Stimulated activated effector memory CD8-positive, alpha-beta T cell treated with anti-CD3 and anti-CD28 coated beads, Interleukin-12 subunit alpha, Interleukin-12 subunit beta, amount 100 ng/mL, for 72 hours (primary cell): ENCODE measurements around the gene LRGUK.
"Not testable (repeated sequence)": the region's sequence is repeated elsewhere in the genome, so short reads cannot be mapped to it uniquely, and the experiment has no call there.

Experiments used
- ATAC-seq: fragments of 150-1000 bp; cut with Tn5 transposase; 2 replicates; pipeline ENCODE4 v1.10.0; 2021
- DNase-seq, 2 donors: peaks; one replicate each; pipeline ENCODE4 v3.0.0; 2021 to 2022; ENCODE audit warnings: low spot score in 2 of 2
- H3K27ac Mint-ChIP-seq: one replicate; pipeline ENCODE4 v1.8.0; 2022; ENCODE audit warnings: mild to moderate bottlenecking, mixed read lengths
- H3K36me3 Mint-ChIP-seq: one replicate; pipeline ENCODE4 v1.8.0; 2022; ENCODE audit warnings: mild to moderate bottlenecking, mixed read lengths
- H3K4me1 Mint-ChIP-seq: one replicate; pipeline ENCODE4 v1.8.0; 2022; ENCODE audit warnings: mixed read lengths
- H3K4me3 Mint-ChIP-seq: one replicate; pipeline ENCODE4 v1.8.0; 2022; ENCODE audit warnings: mild to moderate bottlenecking, mixed read lengths
- H3K9me3 Mint-ChIP-seq: one replicate; pipeline ENCODE4 v1.8.0; 2022; ENCODE audit warnings: mixed read lengths

LRGUK gene, protein sequence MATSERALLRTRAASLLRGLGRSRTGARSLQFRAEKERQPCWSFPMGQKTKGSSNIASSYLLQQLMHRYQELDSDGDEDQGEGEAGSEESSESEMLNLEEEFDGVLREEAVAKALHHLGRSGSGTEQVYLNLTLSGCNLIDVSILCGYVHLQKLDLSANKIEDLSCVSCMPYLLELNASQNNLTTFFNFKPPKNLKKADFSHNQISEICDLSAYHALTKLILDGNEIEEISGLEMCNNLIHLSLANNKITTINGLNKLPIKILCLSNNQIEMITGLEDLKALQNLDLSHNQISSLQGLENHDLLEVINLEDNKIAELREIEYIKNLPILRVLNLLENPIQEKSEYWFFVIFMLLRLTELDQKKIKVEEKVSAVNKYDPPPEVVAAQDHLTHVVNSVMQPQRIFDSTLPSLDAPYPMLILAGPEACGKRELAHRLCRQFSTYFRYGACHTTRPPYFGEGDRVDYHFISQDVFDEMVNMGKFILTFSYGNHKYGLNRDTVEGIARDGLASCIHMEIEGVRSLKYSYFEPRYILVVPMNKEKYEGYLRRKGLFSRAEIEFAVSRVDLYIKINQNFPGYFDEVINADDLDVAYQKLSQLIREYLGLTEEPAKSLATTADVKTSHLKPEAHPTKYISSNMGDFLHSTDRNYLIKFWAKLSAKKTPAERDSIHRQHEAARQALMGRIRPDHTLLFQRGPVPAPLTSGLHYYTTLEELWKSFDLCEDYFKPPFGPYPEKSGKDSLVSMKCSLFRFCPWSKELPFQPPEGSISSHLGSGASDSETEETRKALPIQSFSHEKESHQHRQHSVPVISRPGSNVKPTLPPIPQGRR

DNA sequence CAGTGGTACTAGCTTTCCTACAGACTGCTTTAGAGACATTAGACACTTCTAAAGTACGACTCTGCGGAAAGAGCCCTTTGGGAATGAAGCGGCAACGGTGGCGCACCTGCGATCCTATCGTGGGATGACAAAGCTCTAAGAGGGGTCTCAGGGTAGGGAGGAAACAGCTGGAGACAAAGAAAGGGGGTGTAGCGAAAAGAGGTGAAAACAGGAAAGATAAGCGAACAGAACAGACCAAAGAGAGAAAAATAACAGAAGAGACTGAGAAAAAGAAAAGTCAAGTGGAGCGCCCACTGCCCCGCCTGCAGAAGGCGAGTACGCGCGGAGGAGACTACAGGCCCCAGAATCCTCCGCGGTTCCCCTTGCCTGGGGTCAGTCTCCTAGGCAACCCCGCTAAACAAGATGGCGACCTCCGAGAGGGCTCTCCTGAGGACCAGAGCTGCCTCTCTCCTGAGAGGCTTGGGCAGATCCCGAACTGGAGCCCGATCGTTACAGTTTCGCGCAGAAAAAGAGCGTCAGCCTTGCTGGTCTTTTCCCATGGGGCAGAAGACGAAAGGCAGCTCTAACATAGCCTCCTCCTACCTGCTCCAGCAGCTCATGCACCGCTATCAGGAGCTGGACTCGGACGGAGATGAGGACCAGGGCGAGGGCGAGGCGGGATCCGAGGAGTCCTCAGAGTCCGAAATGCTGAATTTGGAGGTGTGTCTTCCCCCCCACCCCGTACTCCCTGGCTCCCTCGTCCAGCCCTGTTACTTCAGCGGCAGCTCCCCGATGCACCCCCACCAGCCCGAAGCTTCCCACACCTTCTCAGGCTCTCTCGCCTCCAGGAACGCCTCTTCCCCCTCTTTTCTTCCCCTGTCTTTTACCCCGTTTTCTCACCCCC is at the start of gene LRGUK:
TSS of gene LRGUK (plus strand) at position 375 of the 883 bp plus-strand sequence. CDS start at position 403, 28 bp downstream.
- H3K27ac Mint-ChIP-seq, result no peak within 1 kb of the TSS
- H3K36me3 Mint-ChIP-seq, result no peaks in the 10 kb centered on the region
- peak; percentile 100 for ATAC-seq

DNA sequence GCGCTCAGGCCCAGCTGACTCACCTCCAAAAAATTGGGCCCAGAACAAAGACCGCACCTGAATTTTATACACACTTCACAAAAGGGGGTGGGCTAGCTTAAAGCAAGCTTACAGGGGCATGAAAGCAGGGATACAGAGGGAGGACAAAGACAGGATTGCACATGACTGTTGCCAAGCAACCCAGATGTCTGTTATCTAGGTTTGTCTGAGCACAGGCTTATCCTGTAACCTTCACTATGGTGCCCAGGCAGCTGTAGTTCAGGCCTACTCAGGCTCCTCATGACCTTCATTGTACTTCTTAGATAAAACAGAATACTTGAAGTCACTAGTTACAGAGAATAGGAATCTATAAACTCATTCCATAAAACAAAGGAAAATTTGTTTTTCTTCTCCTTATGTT is 49.6 kb upstream of the LRGUK start:
- not testable (repeated sequence) for H3K4me1 Mint-ChIP-seq, H3K36me3 Mint-ChIP-seq, DNase-seq, H3K27ac Mint-ChIP-seq, H3K9me3 Mint-ChIP-seq, ATAC-seq, H3K4me3 Mint-ChIP-seq

More for the DNA sequence above, at the start of gene LRGUK:
- Mint-ChIP-seq H3K4me1 (peaks cover 19% of the 10 kb centered on the region), H3K9me3 (no peaks in the 10 kb centered on the region), H3K4me3 (peak within 1 kb of the TSS; percentile 78)
- peak; percentile 56 to 84 for DNase-seq

DNA sequence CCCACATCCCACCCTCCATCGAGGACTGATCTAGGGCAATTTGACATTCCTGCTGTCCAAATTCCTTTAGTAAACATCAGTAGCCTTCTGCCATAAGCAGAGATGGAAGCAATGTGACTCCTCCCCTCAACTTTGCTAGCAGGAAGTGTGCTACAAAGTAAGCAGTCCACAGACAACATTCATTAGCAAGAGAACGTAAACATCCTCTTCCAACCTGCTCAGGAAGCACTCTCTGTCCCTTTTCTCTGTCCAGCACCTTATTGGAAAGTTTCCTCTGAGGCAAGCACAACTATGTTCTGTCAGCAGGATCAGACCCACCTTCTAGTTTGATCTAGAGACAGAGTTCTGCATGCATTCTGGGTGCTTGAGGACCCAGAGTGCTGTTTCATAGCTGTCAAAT is 48.1 kb upstream of the LRGUK start:
- Mint-ChIP-seq H3K27ac (no peak overlapping the region), H3K9me3 (peaks cover 7% of the 10 kb centered on the region), H3K4me1 (no peaks in the 10 kb centered on the region), H3K4me3 (no peak overlapping the region), H3K36me3 (no peaks in the 10 kb centered on the region)
- no peak for DNase-seq
- ATAC-seq, result no peak

DNA sequence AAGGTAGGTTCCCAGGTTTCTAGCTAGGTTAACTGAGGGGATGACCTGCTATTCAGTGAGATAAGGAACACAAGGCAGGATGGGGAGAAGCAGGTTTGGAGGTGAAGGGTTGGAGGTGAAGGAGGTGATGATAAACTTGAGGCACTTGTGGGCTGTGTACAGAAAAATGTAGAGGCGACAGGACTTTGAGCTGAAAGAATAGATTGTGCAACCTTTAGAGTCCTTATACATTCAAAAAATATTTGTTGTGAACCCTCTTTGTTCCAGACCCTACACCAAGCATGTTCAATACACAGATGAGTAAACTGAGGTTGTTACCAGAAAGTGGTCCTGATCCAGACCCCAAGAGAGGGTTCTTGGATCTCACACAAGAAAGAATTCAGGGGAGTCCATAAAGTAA is 45.4 kb upstream of the LRGUK start:
- Mint-ChIP-seq H3K4me3 (no peak overlapping the region), H3K4me1 (no peaks in the 10 kb centered on the region), H3K9me3 (no peaks in the 10 kb centered on the region), H3K36me3 (no peaks in the 10 kb centered on the region), H3K27ac (no peak overlapping the region)
- ATAC-seq (no peak), DNase-seq (no peak)

DNA sequence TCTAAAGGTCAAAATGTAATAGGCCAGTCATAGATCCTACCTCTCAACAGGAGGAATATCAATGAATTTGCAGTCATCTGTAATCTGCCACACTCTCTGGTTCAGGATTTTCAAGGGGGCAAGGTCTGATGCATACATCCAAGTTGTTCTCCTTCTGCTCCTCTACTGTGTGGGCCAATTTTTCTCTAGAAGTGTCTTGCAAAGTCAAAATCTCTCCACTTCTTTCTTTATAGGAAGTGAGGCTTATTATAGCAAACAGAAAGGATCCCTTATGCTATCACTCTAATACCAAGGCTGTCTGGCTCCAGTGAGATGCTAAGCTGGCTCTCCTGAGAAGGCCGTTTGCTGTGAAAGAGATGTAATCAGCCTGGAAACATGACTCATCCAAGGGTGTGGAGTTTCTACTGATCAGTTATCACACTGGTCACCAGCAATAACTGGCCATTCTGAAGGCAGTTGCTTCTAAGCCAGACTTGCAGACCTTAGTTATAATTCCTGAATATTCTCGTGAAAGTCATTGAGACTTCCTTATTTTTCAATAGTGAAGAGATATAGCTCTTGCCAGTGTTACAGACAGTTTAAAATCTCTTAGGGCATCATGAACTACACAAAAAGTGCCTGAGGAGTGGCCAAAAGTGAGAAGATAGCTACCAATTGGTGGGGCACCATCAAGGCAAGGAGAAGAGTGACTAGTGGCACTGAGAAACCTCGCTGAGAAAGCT is 43.2 kb upstream of the LRGUK start:
- Mint-ChIP-seq H3K27ac (no peak overlapping the region), H3K4me1 (no peaks in the 10 kb centered on the region), H3K36me3 (no peaks in the 10 kb centered on the region), H3K4me3 (no peak overlapping the region), H3K9me3 (peaks cover 5% of the 10 kb centered on the region)
- DNase-seq (no peak), ATAC-seq (no peak)

DNA sequence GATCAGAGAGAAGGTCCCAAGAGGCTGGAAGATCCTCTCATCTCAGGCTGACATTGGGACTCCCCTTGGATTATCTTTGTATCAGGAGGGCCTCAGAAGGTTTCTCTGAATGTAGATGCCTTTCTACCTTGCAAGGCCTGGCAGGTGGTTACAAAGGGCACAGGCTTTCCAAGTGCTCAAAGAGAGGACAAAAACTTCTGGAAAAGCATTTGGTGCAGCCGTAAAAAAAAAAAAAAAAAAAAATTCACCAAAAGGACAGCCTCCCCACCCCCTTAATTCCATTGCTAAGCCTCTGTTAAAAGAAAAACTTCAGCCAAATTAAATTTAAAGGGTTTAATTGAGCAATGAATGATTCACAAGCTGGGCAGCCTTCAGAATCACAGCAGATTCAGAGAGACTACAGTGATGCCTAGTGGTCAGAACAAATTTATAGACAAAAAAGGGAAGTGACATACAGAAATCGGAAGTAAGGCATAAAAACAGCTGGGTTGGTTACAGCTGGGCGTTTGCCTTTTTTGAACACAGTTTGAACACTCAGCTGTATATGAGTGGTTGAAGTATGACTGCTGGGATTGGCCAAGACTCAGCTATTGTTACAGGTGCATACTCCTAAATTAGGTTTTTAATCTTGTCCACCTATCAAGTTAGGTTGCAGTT is 42.5 kb upstream of the LRGUK start:
- DNase-seq (no peak), ATAC-seq (no peak)
- H3K4me3 Mint-ChIP-seq, result no peak overlapping the region

DNA sequence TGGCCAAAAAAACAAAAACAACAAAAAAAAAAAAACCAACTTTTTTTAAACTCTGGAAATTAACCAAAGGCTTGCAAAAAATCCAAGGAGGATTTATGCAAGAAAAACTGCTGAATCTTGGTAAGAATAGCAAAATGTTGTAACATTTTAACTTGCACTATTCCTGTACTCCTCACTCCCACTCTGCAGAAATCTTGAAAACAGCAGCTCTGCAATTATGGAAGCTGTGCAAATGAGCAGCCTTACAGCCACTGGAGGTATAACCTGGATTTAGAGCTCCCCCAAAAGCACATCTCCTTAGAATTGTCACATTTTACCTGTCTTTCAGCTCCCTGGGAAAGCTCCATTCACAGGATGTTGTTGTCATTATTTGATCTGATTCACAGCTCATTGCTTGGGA is 41.8 kb upstream of the LRGUK start:
- no peaks in the 10 kb centered on the region for H3K4me1 Mint-ChIP-seq
- no peak overlapping the region for H3K27ac Mint-ChIP-seq
- H3K9me3 Mint-ChIP-seq, result peaks cover 14% of the 10 kb centered on the region
- DNase-seq, result no peak
- ATAC-seq, result no peak
- H3K36me3 Mint-ChIP-seq, result no peaks in the 10 kb centered on the region
- no peak overlapping the region for H3K4me3 Mint-ChIP-seq

More for the DNA sequence above, 42.5 kb upstream of the LRGUK start:
- Mint-ChIP-seq H3K4me1 (no peaks in the 10 kb centered on the region), H3K27ac (no peak overlapping the region), H3K36me3 (no peaks in the 10 kb centered on the region), H3K9me3 (peaks cover 9% of the 10 kb centered on the region)

DNA sequence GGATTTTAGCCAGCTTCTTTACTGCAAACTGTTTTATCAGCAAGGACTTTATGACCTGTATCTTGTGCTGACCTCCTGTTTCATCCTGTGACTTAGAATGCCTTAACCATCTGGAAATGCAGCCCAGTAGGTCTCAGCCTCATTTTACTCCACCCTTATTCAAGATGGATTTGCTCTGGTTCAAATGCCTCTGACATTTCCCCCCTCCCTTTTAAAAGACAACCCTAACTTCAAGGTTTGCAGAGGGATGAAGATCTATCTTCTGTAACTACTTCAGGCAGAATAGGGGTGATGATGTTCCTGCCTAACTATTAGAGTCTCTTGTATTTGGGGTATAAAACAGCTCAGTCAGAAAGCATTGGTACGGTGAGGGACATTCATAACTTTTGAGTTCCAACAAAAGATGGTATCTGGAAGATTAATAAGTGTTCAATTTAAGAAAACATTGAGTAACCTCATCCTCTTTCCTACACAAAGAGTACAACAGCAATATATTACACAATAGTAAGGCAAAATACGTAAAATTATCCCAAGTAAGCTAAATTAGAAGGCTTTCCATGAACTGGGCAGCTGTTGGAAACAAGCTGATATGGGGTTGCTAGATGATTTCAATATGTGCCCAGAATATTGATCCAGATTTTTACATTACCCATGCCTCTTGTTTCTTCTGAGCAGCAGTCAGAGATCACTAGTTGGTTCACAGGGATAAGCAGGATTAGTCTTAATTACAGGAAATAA is 40.0 kb upstream of the LRGUK start:
- Mint-ChIP-seq H3K4me3 (no peak overlapping the region), H3K4me1 (no peaks in the 10 kb centered on the region), H3K9me3 (peaks cover 17% of the 10 kb centered on the region), H3K27ac (no peak overlapping the region), H3K36me3 (no peaks in the 10 kb centered on the region)
- DNase-seq (no peak), ATAC-seq (no peak)

DNA sequence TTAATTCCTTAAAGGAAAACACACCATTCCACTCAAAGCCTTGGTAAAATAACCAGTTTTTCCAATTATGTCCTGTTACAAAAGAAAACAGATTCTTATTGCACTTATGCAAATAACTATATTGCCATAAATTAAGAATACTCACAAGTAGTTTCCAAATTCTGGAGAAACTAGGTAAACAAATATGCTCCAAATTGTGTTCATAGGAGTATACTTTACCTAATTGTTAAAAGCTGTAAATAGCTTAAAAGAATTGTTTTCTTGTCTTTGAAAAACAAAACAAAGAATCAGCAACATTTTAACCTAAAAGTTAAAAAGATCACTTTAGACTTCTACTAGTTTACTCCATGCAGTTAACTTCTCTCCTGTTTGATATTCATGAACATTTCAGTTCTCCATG is 38.9 kb upstream of the LRGUK start:
- Mint-ChIP-seq H3K36me3 (no peaks in the 10 kb centered on the region), H3K27ac (no peak overlapping the region), H3K9me3 (peaks cover 17% of the 10 kb centered on the region), H3K4me1 (no peaks in the 10 kb centered on the region), H3K4me3 (no peak overlapping the region)
- ATAC-seq (no peak), DNase-seq (no peak)

DNA sequence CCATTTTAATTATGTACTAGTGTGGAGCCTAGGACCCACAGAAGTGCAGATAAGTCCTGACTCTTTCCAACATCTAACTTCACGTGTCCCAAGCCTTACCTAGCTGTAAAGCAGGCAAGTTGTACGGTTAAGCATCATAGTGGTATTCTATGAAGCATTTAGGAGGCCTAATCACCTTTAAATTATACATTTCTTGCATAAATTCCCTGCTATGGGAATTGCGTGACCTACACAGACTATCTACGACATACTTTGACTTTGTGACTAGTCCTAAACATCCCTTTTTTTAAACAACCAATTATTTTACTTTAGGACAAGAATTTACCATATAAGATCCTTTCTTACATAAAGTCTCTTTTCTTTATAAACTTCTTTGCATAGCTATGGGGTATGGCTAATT is 37.7 kb upstream of the LRGUK start:
- Mint-ChIP-seq H3K9me3 (peaks cover 25% of the 10 kb centered on the region), H3K27ac (no peak overlapping the region), H3K4me1 (no peaks in the 10 kb centered on the region), H3K36me3 (no peaks in the 10 kb centered on the region), H3K4me3 (no peak overlapping the region)
- no peak for DNase-seq
- ATAC-seq, result no peak

DNA sequence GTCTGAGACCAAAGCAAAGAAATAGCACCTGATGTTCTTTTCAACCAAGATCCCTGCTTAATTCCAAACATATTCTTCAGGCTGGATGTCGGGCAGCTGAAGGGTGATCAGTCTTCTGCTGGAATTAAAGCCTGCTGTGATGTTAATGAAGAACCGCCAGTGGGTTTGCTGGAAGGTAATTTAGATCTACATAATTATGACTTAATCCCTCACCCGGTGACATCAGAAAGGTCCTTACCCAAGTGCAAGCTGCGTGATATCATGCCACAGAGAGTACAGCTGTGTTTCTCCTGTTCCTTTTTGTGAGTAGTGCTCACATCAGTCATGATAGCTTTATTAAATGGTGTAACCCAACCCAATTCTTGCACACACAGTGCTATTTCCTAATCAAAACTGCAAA is 29.1 kb upstream of the LRGUK start:
- Mint-ChIP-seq H3K4me1 (no peaks in the 10 kb centered on the region), H3K36me3 (no peaks in the 10 kb centered on the region), H3K27ac (no peak overlapping the region), H3K4me3 (no peak overlapping the region), H3K9me3 (peaks cover 18% of the 10 kb centered on the region)
- DNase-seq (no peak), ATAC-seq (no peak)

DNA sequence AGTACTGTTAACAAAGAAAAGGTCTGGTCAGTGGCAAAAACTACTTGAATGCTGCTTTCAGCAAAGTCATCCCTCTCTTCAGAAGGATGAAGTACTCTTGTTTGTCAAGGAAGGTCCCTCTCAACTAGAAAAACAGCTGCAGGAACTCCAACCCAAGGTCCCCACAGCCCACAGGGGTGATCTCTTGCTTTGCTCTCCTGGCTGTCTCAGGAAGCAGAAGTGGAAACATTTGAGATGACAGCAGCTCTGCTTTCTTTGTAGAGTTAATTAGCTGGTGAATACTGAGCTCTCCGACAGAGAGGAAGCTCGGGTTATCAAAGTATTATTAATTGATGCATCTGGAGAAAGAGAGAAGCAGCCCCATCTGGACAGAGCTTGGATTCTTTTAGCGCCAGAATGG is 25.4 kb upstream of the LRGUK start:
- ATAC-seq (no peak), DNase-seq (no peak)
- H3K27ac Mint-ChIP-seq, result no peak overlapping the region
- H3K4me3 Mint-ChIP-seq, result no peak overlapping the region
- H3K9me3 Mint-ChIP-seq, result no peaks in the 10 kb centered on the region
- no peaks in the 10 kb centered on the region for H3K36me3 Mint-ChIP-seq
- H3K4me1 Mint-ChIP-seq, result no peaks in the 10 kb centered on the region

DNA sequence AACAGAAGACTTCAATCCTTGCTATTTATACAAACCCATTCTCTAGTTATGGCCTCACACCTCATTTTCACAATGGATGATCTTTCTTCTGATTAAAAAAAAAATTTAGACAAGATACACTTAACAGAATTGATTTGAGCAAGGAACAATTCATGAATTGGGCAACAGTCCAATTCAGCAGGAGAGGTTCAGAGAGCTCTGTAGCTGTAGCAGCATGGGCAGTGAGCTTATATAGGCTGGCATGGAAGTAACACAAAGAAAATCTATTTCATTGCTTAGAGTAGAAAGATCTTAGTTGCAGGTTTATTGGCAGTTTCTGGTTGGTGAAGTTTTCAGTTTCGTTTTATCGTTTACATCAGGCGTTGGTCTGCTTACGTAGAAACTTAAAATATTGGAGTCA is 23.0 kb upstream of the LRGUK start:
- H3K9me3 Mint-ChIP-seq, result no peaks in the 10 kb centered on the region
- no peaks in the 10 kb centered on the region for H3K4me1 Mint-ChIP-seq
- no peak for DNase-seq
- ATAC-seq, result no peak
- no peak overlapping the region for H3K4me3 Mint-ChIP-seq
- H3K27ac Mint-ChIP-seq, result no peak overlapping the region
- no peaks in the 10 kb centered on the region for H3K36me3 Mint-ChIP-seq

DNA sequence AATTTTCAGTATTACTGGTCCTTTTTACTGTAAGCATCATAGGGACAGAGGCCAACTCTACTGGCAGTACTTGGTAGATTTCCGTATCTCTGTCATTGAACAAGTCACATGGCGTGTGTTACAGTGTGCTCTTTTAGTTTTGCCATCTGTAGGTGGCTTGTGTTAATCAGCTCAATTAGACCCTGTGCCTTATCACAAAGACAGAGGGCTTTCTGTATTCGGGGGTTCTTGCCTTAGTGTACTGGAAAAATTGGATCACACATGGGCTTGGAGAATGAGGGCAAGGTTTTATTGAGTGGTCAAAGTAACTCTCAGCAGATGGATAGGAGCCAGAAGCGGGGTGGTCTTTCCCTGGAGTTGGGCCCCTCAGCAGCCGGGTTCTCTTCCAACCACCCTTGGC is 21.3 kb upstream of the LRGUK start:
- no peak for ATAC-seq
- Mint-ChIP-seq H3K9me3 (no peaks in the 10 kb centered on the region), H3K4me1 (no peaks in the 10 kb centered on the region)

More for the DNA sequence above, 21.3 kb upstream of the LRGUK start:
- no peak for DNase-seq
- Mint-ChIP-seq H3K27ac (no peak overlapping the region), H3K36me3 (no peaks in the 10 kb centered on the region), H3K4me3 (no peak overlapping the region)
